Kidney glomerular epithelial cell (primary cell): Measurements from ENCODE around the gene MBOAT1.

Experiments
- DNase-seq: peaks from one replicate; lab custom pipeline; 2025; lab: John Stamatoyannopoulos, UW

Gene MBOAT1

DNA sequence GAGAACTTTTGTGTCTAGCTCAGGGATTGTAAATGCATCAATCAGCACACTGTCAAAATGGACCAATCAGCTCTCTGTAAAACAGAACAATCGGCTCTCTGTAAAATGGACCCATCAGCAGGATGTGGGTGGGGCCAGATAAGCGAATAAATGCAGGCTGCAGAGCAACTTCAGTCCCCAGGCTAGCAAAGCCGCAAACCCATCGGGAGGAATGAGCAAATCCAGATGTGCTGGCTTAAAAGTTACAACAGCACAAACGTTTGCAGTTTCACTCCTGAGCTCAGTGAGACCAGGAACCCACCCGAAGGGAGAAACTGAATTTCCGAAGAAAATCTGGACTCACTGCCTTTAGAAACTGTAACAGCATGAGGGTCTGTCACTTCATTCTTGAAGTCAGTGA is 21.9 kb upstream of the MBOAT1 start:
- DNase-seq = no peak

DNA sequence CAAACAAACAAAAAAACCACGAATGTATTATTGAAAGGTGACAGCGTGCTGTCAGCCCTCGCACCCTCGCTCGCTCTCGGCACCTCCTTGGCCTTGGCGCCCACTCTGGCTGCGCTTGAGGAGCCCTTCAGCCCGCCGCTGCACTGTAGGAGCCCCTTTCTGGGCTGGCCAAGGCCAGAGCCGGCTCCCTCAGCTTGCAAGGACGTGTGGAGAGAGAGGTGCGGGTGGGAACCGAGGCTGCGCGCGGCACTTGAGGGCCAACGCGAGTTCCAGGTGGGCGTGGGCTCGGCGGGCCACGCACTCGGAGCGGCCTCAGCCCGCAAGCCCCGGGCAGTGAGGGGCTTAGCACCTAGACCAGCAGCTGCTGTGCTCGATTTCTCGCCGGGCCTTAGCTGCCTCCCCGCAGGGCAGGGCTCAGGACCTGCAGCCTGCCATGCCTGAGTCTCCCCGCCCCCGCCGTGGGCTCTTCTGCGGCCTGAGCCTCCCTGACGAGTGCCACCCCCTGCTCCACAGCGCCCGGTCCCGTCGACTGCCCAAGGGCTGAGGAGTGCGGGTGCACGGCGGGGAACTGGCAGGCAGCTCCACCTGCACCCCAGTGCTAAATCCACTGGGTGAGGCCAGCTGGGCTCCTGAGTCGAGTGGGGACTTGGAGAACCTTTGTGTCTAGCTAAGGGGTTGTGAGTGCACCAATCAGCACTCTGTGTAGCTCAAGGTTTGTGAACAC is 20.9 kb upstream of the MBOAT1 start:
- DNase-seq = no peak

DNA sequence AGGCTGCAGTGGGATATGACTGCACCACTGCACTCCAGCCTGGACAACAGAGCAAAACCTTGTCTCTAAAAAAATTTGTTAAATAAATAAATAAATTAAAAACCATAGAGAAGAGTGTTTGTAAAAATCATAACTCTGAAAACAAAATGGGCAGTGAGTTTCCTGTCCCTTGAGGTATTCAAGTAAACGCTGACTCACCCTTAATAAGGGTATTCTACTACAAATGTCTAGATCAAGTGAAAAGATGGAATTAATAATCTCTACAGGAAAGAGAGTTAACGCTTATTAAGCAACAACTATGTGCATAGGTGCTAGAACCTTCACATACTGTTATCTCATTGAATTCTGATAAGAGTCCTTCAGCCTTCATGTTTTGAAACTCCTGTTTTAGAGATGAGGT is 19.9 kb upstream of the MBOAT1 start:
- no peak for DNase-seq

DNA sequence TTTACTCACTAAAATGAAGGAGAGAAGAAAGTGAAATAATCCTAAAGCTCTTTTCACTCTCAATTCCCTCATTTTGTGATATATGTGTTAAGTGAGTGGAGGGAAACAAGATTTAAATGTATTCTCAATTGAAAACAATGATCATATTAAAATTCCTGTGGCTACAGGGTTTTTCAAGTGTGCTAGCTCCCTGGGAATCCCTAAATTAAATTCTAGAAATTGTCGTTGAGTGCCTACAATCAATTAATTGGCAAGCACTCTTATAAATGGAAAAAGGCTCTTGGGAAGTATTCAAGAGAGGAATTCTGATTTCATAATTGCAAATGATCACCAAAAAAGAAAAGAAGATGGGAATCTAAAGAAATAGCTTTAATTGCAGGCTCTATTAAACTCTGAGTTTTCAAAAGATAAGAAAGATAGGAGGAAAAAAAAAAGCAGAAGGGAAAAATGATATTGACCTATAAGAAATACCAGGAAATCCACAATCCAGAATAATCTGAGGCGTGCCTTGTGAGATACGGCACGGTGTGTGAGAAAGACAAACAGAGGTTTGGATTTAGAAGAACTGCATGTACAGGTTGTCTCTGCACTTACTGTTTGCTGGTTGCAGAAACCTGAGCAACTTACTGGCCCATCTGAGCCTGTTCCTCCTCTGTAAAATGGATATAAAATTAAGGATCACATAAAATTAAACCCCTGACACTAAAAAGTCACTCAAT is 18.3 kb upstream of the MBOAT1 start:
- DNase-seq = no peak

DNA sequence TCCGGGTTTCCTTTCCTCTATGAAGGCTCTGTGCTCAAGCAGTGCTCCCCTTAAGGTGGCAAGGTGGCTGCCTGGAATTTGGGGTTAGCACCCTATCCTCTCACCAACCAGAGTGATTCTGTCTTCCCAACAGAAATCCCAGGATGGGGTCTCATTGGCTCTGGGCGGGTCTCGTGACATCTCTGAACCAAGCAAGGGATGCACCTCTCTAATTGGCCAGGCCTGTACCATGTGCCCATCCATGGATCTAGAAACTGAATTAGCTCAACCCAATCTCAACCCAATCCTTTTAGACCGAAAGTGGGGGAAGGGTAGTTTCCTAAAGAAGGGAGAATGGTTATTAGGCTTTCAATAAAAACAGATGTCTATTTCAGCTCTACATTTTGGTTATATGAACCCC is 17.6 kb upstream of the MBOAT1 start:
- DNase-seq = no peak

DNA sequence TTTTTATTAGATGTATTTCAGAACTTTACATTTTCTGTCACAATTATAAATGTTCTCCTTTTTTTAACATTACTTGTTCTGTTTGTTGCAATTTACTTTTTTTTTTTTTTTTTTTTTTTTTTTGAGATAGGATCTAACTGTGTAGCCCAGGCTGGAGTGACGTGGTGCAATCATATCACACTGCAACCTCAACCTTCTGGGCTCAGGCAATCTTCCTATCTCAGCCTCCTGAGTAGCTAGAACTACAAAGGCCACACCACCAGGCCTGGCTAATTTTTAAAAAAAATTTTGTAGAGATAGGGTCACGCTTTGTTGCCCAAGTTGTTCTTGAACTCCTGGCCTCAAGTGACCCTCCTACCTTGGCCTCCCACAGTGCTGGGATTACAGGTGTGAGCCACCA is 15.1 kb upstream of the MBOAT1 start:
- no peak for DNase-seq

DNA sequence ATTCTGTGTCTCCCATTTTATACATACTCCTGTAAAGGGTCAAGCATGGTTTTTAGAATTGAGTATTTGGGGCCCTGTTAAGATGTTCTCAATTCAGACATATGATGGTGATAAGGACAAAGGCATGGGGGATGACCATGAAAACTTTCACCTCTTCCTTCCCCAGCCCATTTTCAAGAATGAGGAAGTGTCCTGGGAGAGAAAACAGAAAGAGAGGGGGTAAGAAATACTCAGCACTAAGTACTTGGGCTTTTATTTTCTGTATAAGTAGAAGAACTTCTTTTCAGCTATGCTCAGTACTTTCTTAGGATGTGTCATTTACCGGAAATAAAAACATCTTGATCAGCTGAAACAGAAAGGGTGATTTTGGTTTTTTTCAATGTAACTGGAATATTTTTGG is 10.9 kb upstream of the MBOAT1 start:
- no peak for DNase-seq

DNA sequence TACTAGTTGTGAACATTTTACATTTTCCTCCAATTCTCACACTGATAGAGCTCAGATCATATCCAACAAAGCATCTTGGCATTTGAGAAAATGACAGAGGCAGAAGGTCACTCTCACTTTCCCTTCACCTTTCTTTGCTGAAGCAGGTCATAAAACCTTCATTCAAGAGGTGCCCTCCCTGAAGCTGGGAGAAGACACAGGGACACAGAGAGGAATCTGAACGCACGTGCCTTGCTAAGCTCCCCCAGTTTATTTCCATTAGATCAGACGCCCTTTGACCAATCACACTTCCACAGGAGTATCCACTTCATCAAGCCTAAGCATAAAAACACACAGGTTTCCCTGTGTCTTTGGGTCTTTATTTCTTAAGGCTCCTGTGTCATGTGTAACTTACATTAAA is 9.2 kb upstream of the MBOAT1 start:
- DNase-seq = no peak

DNA sequence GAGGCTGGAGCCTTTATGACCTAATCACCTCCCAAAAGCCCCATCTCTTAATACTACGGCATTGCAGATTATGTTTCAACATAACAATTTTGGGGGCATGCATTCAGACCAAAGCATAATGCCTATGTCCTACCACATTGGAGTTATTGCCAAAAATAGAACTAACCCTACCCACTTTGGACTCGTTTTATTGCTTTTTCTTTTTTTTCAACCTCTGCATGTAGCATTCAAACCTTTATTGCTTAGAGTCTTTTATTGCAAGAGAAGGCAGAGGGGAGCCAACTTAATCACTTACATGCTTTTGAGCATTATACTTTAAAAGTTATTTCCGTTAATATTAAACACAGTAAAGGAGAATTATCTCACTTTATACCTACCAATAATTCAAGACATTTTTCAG is 8.1 kb upstream of the MBOAT1 start:
- DNase-seq = no peak

DNA sequence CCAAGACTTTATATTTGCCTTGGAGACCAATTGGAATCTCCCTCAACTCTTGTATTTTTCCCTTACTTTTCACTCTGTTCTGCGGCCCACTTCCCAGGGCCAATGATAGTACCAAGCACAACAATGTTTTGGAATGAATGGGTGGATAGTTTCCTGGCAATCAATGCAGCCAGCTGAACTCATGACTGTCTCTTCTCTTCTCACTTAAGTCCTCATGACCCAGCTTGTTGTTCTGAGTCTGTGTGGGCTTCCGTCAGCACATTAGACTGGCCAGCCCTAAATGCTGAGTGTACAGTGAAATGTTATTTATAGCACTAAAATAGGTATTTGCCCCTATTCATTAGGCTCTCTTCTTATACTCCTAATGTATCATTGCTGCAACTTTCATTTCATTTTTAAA is 5.6 kb upstream of the MBOAT1 start:
- DNase-seq = no peak

DNA sequence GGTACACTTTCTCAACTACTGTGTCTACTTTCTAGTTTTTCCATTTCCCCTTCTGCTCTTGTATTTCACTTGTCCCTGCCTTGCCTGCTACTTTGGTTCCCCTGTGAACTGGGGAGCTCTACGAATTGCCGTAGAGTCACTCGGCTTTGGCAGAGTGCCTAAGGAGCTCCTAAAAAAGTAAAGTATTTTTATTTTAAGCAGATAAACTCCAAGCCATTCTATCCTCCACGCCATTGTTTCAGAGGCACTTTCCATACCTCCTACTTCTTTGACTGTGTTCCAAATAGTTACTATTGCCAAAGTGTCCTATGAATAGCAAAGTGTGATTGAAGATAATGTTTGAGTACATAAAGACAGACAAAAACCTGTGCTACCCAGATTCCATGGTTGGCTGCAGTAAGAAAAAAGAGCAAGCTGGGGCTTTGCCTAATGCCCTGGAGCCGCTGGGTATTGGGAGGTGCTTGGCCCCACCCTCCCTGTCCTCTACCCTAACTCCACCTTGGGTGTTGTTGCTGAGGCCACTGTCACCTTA is 5.1 kb upstream of the MBOAT1 start:
- no peak for DNase-seq

DNA sequence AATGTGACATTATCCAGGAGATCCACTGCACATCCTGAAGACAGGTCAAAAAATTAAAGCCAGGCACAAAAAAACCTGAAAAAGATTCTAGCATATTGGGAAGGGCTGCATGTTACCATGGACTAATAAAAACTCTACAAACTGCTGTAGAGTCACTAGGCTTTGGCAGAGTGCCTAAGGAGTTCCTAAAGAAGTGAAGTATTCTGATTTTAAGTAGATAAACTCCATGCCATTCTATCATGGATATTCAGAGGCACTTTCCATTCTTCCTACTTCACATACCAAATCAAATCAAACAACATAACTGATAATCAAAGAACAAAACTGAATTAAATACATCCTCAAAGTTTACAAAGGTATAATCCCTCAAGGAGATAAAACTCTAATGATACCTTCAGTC is 3.0 kb upstream of the MBOAT1 start:
- no peak for DNase-seq

DNA sequence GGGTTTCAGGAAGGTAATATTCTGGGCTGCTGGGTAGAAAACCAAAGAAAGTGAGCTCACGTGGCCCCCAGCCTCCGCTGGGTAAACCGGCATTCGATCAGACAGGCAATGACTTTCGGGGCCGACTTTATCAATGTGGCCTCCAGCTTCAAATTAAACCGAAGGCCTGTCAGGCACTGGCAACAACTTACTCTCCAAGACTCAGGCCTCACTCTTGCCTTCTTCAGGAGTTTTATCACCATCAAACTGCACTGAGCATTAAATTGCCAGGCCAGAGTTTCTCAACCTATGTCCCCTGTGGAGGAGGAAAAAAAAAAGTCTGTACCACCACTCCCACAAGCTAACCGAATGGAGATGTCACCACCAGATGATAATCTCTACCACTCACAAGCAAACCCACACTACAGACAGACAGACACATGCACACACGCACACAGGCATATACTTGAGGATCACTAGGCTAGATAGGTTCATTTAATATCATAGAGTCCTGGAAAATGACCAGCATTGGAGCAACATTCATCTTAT is 1.1 kb upstream of the MBOAT1 start:
- DNase-seq = no peak

DNA sequence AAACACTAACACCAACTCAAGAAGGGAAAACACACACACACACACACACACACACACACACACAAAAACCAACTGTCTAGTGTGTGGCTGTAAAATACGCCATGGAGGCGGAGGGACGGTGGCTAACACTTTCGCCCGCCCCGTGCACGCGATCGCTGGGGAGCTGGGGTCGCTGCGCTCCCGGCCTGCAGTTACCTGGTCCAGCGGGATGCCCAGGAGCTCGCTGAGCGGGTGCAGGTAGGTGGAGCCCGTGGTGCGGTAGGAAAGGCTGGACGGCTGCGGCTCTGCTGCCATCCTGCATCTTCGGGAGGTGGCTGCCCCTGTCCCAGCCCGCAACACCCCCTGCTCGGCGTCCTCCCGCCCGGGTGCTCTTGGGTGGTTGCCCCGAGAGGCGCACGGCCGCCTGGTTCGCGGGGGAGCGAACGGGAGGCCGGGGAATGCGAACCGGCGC is 303 bp downstream of the MBOAT1 start:
- DNase-seq = no peak

DNA sequence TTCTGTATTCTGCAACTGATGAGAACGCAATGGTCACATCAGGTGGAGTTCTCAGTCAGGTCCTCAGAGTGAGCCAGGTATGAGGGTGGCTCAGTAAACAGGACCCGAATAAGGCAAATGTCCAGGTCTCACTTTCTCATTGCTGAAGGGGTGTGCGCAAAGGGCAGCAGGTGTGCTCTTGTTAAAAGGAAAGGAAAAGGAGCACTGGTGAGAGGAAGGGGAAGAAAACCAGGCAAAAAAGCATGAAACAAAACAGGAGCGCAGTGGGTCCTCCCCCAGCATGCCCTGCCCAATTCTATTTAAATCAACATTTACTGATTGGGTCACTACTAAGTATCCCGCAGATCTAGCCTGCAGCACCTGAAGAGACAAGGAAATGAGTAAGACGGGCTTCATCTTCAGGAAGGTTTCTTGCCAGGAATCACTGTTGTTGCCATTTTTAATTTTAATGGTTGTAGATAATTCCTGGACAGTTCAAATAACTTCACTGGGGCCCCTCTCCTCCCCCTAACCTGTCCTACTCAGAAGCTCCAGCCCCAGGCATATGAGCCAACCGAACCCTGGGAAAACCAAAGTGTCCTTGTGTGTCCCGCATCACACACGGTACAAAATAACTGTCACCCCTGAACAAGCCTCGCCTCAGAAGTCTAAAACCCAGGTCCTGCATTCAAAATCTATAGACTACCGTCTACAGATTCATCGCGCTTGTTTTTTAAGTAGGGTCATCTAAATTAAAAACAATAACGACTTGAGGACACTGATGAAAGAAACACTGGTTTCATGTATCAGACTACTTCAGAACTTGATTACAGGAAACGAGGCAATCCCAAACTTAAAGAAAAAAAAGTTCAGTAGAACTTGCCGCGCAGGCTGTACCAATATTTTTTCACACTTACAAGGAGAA is 980 bp downstream of the MBOAT1 start:
- peak; percentile 28 for DNase-seq

DNA sequence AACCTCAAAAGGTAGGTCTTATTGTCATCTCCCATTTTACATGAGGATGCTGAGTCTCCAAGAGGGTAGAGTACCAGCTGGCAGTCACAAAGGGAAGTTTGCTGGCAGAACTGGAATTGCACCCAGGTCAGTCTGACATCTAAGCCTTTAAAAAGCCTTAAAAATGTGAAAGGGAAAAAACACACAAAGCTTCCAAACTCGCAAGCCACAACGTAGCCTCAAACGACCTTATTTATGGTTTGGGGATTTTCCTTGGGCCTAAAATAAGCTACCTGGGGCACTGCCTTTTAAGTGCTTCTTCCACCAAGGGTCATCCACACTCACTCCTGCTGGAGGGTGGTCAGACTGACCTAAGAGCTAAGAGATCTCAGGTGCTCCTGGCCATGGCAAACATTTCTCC is 2.1 kb downstream of the MBOAT1 start:
- no peak for DNase-seq

DNA sequence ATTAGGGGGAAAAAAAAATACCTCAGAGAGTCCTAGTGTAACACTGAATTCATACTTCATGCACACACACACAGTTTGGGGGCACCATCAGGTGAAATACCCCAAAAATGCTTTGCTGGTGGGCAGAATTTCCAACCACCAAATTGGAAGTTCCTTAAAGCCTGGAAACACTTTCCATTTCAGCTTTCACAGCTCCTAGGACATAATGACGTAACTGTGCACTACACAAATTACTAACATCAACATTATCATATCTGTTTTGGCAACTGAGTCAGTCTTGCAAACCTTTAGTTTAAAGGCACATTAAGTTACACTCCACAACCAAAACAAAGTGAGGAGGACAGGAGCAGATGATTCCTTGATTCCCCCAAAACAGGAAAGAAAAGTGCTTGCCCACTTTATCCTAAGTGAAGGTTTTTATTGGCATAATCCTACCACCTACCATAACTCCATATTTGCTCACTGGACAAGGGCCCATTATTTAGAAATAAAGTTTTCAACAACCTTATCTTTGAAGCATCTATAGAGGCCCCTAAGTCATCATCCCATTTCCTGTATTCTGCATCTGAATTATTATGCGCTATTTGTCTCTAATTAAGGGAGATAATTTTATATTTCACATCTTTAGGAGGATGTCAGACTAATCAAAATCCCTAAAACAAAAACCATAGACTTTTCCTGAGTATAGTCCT is 3.4 kb downstream of the MBOAT1 start:
- no peak for DNase-seq

DNA sequence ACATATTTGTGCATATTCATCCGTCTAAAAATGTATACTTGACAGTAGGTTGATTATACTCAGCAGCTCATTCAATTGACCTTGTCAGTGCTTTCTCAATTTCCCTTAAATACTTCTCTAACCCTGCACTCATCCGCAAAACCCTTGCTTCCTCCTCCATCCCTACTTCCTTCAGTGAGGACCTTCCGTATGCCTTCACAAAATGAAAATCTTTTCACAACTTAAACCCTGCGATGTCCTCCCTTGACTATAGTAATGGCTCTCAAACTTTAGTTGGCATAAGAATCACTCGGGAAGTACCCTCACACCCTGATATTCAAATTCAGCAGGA is 5.2 kb downstream of the MBOAT1 start:
- no peak for DNase-seq

DNA sequence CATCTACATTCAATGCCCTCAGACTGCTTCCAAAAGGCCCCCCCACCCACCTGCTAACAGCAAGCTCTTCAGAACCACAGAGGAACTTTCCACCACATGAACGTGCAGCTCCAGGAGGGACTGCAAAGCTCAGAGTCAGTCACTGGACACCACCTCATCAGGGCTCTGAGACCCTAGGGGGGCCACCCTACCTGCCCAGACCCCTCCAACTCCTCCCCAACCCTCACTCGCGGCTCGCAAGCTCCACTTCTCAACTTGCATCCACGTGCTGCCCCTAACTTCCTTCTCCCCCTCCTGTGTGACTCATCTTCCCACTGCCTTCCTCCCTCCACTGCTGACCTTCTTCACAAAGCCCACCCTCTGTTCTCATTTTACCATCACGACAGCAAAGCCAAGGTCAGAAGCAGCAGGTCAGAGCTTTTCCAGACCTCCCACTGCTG is 6.5 kb downstream of the MBOAT1 start:
- no peak for DNase-seq

DNA sequence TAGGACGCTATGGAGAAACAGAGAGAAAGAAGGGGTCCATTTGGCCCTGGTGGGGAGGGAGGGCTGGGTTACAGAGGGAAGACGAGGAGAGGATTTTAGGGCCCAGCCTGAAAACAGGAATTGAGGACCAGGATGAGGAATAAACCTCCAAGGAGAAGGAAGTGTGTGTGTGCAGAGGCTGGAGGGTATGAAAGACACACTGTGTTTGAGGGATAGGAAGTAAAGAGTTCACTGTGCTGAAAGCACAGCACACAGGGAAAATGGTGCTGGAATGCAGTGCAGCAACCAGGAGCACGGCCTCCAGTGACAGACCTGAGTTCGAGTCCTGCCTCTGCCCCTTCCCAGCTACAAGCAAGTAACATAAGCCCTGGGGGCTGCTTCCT is 7.8 kb downstream of the MBOAT1 start:
- DNase-seq = no peak

DNA sequence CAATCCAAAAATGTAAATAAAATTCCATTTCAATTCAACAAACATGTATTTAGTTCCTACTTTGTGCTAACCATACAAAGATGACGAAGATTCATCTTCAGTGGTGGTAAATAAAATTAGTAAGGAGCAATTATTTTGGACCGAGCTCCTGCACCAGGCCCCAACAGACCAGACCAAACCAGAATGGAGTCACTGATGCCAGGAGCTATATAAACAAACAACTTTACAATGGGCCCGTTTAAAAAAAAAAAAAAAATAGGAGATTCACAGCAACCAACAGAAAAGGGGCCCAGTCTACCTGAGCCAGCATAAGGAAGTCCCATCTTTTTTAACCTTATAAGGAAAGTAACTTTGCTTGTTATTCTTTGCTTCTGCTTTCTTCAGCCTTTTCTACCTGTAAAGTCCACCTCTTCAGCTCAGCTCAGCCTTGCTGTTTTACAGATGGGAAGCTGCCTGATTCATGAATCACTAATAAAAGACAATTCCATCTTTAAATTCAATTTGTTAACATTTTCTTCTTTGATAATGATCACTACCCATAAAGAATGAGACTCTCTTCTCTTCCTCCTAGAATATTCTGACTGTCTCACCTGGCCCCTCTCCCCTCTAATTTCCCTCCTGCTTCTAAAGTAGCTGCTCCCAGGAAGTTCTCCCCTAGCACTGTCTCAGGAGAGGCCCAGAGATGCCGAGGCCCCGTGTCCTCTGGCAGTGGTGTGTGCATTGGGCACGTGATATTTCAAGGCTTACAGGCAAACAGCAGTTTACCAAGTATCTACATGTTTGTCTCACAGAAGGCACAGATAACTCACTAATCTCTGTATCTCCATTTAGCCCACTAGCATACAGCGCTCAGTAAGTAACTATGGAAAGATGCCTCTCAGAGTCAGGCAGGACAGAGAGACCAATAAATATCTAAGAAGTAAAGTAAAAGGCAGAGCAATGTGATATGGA is 8.4 kb downstream of the MBOAT1 start:
- DNase-seq = peak; percentile 10
